HepG2 (cell line): Measurements from ENCODE around the gene HIPK2. TPM values are rescaled to one million over a fixed set of nuclear protein-coding genes. Genes with fewer than 3 reads are reported as not detected.

Experiments used
- ATAC-seq: fragments of 200-7000 bp; cut with Tn5 transposase; 3 replicates; pipeline ENCODE4 v1.9.1; 2020; ENCODE audit warnings: mild to moderate bottlenecking, moderate library complexity
- BruUV-seq: library from RNA; stranded (reverse); fragments of 400-500 nt; replicated peaks from 2 replicates; lab custom pipeline; 2021; lab: Mats Ljungman, UMichigan
- CTCF ChIA-PET: fragments of 300-600 bp; formaldehyde crosslinking; extraction: SDS; loops from one replicate; lab custom pipeline; 2021; ENCODE audit warnings: low total read pairs, inconsistent platforms, low intra/inter-chr PET ratio; lab: Yijun Ruan, JAX
- POLR2A ChIA-PET: fragments of 350-600 bp; sonication (Branson Sonifier 250); formaldehyde crosslinking; loops from one replicate; lab custom pipeline; 2020; ENCODE audit warnings: antibody characterized with exemption, inconsistent platforms; lab: Yijun Ruan, JAX
- DNase-seq: peaks from one replicate; pipeline ENCODE4 v3.0.0-alpha.2; 2015; ENCODE audit warnings: low spot score
- FAIRE-seq: peaks from 3 replicates; lab custom pipeline; 2011; peaks lifted over from hg19 to GRCh38; lab: Jason Lieb, UNC
- H2AFZ ChIP-seq: one replicate; pipeline ENCODE4 v1.6.1; 2011; ENCODE audit warnings: low read length, inconsistent platforms
- H3K27ac ChIP-seq: fragments of 300-600 bp; 3 replicates; pipeline ENCODE4 v1.8.0; 2011; ENCODE audit warnings: mixed run types, mild to moderate bottlenecking, mixed read lengths, low read length, inconsistent platforms; ENCODE audit not compliant: insufficient read depth; ENCODE audit errors: extremely low read length
- H3K27me3 ChIP-seq, 2 experiments: fragments of 200-600 bp in 1 of 2; 2 replicates in 1 of 2; 3 replicates in 1 of 2; pipeline versions ENCODE4 v1.6.0 to v1.8.0; 2011; ENCODE audit warnings: low read length in 2 of 2, mild to moderate bottlenecking in 2 of 2, moderate library complexity in 2 of 2, inconsistent platforms in 1 of 2; ENCODE audit not compliant: insufficient read depth in 2 of 2, control insufficient read depth in 1 of 2
- H3K36me3 ChIP-seq, 2 experiments: fragments of 200-600 bp in 1 of 2; replicated peaks in 1 of 2; 2 replicates in 1 of 2; 3 replicates in 1 of 2; pipeline versions ENCODE4 v1.5.1 to v1.8.0; 2011; ENCODE audit warnings: low read length in 2 of 2, inconsistent platforms in 1 of 2; ENCODE audit not compliant: insufficient read depth in 2 of 2, control insufficient read depth in 1 of 2
- H3K4me1 ChIP-seq: 2 replicates; pipeline ENCODE4 v1.5.1; 2012; ENCODE audit warnings: low read length, inconsistent platforms; ENCODE audit not compliant: insufficient read depth
- H3K4me2 ChIP-seq: 2 replicates; pipeline ENCODE4 v1.6.0; 2011; ENCODE audit warnings: low read depth, low read length, inconsistent platforms
- H3K4me3 ChIP-seq, 3 experiments: fragments of 200-600 bp in 1 of 3; sonication (generic), shearing (Covaris generic) in 1 of 3; replicated peaks in 1 of 3; 2 replicates each; pipeline ENCODE4 v1.5.1; 2011 to 2016; ENCODE audit warnings: low read length in 3 of 3, inconsistent platforms in 2 of 3, low read depth in 2 of 3, mild to moderate bottlenecking in 2 of 3, control low read depth in 1 of 3, mixed read lengths in 1 of 3; ENCODE audit not compliant: insufficient read depth in 1 of 3
- H3K79me2 ChIP-seq: one replicate; pipeline ENCODE4 v1.6.1; 2011; ENCODE audit warnings: low read length, inconsistent platforms; ENCODE audit not compliant: insufficient read depth
- H3K9ac ChIP-seq: 2 replicates; pipeline ENCODE4 v1.6.0; 2011; ENCODE audit warnings: mild to moderate bottlenecking, low read depth, low read length, inconsistent platforms; ENCODE audit not compliant: insufficient read depth
- H3K9me3 ChIP-seq: 2 replicates; pipeline ENCODE4 v1.5.1; 2012; ENCODE audit warnings: mild to moderate bottlenecking, low read length
- H4K20me1 ChIP-seq: 2 replicates; pipeline ENCODE4 v1.6.0; 2011; ENCODE audit warnings: inconsistent platforms, mild to moderate bottlenecking, low read length, moderate library complexity; ENCODE audit not compliant: insufficient read depth
- E2F5 ChIP-seq: sonication (generic); formaldehyde crosslinking; conservative IDR thresholded peaks from 2 replicates; pipeline ENCODE4 v1.4.0; 2020; ENCODE audit warnings: missing genetic modification reagents
- ERF ChIP-seq: IDR thresholded peaks from 2 replicates; pipeline ENCODE4 v1.6.1; 2018; ENCODE audit warnings: missing biosample characterization, missing genetic modification reagents
- GMEB2 ChIP-seq: IDR thresholded peaks from 2 replicates; pipeline ENCODE4 v1.6.1; 2016; ENCODE audit warnings: missing biosample characterization, missing genetic modification reagents, low read depth
- HHEX ChIP-seq: IDR thresholded peaks from 2 replicates; pipeline ENCODE4 v1.6.1; 2016; ENCODE audit warnings: control low read depth
- HNF1A ChIP-seq, 2 experiments: sonication (generic) in 1 of 2; formaldehyde crosslinking in 1 of 2; IDR thresholded peaks; 2 replicates each; pipeline versions ENCODE4 v1.4.0 to v1.6.1; 2016 to 2020; ENCODE audit warnings: borderline replicate concordance in 1 of 2, low read depth in 1 of 2, mild to moderate bottlenecking in 1 of 2, missing genetic modification reagents in 1 of 2
- KLF9 ChIP-seq: IDR thresholded peaks from 2 replicates; pipeline ENCODE4 v1.6.1; 2016; ENCODE audit warnings: low read depth
- MXD4 ChIP-seq: IDR thresholded peaks from 2 replicates; pipeline ENCODE4 v1.6.1; 2016; ENCODE audit warnings: mild to moderate bottlenecking, missing biosample characterization, missing genetic modification reagents
- NR2F1 ChIP-seq, 2 experiments: fragments of 450-650 bp in 1 of 2; formaldehyde crosslinking in 1 of 2; IDR thresholded peaks; 2 replicates each; pipeline versions ENCODE4 v1.5.0 to v1.6.1; 2016 to 2020; ENCODE audit warnings: mild to moderate bottlenecking in 1 of 2, missing compliant biosample characterization in 1 of 2, missing genetic modification reagents in 1 of 2, moderate library complexity in 1 of 2
- PTBP1 ChIP-seq: fragments of 200-400 bp; formaldehyde crosslinking; IDR thresholded peaks from 2 replicates; pipeline ENCODE4 v1.6.1; 2018; ENCODE audit warnings: low read length, low read depth; ENCODE audit not compliant: poor library complexity, severe bottlenecking
- ZNF607 ChIP-seq: sonication (generic); formaldehyde crosslinking; IDR thresholded peaks from 2 replicates; pipeline ENCODE4 v1.5.1; 2020; ENCODE audit warnings: missing genetic modification reagents, mild to moderate bottlenecking, borderline replicate concordance
- WGBS: methylation state at CpG from one replicate; pipeline ENCODE4 v1.1.6; 2017; ENCODE audit warnings: low lambda C conversion rate; 5-methylcytosine and 5-hydroxymethylcytosine counted together
- in situ Hi-C: cut with HindIII; loops from 2 replicates; pipeline ENCODE4 v1.10.0; 2017; ENCODE audit warnings: low pct_unique_long_range_greater_than_20kb; ENCODE audit not compliant: extremely low pct_ligation_motif_present
- intact Hi-C: fragments of 100-400 bp; cut with micrococcal nuclease; formaldehyde crosslinking; loops from one replicate; pipeline ENCODE4 v1.10.0; 2022; ENCODE audit not compliant: unreplicated experiment
- polyA plus RNA-seq, 8 experiments: library from polyadenylated mRNA; depleted of rRNA in 3 of 8; stranded (reverse) in 7 of 8; unstranded in 1 of 8; fragments of >200 nt; fragmentation: Illumina TruSeq in 4 of 8; extraction: Trizol in 4 of 8; gene quantifications; 2 replicates each; pipeline versions ENCODE4 v1.2.1 to v1.2.3, GENCODE V29; 2011 to 2016; ENCODE audit warnings: low read depth in 4 of 8, missing spikeins in 1 of 8, mixed read lengths in 1 of 8; ENCODE audit not compliant: insufficient read depth in 1 of 8
- total RNA-seq, 5 experiments: library from RNA; depleted of rRNA; stranded (reverse); fragments of >200 nt; fragmentation: Illumina TruSeq; extraction: Trizol; gene quantifications; 2 replicates each; pipeline ENCODE4 v1.2.3, GENCODE V29; 2016; ENCODE audit warnings: low read depth in 1 of 5

Gene HIPK2
- total and polyA plus RNA-seq, 2 of the 13 experiments (the other 11 are each of a cell fraction or from before 2014, with no cell fraction given) = 14.4 to 20.2 TPM

- 98% methylated on average over 12 of the region's 14 CpGs for WGBS
- no peak overlapping the region for H3K9ac ChIP-seq
- ChIA-PET POLR2A (no interaction called here), CTCF (no interaction called here)
- no peak for TF ChIP-seq PTBP1
- no peak for TF ChIP-seq E2F5 (CRISPR knock-in tag)
- no peaks in the 10 kb centered on the region for H3K9me3 ChIP-seq
- in situ Hi-C loops = no loop called here
- ATAC-seq = no peak
- H3K27ac ChIP-seq = no peak overlapping the region
- peaks cover 31 to 73% of the 10 kb centered on the region in 2 experiments for H3K36me3 ChIP-seq
- no peak for DNase-seq
- no peaks in the 10 kb centered on the region for H3K4me1 ChIP-seq
- H3K4me3 ChIP-seq = no peak overlapping the region
- no peak for FAIRE-seq
- no TSS peak for BruUV-seq
- intact Hi-C loops = no loop called here
- no peak overlapping the region for H2AFZ ChIP-seq
- no peaks in the 10 kb centered on the region for H3K27me3 ChIP-seq
- no peaks in the 10 kb centered on the region for H3K79me2 ChIP-seq
- no peaks in the 10 kb centered on the region for H4K20me1 ChIP-seq
- no peak overlapping the region for H3K4me2 ChIP-seq
Measured at GRCh38 chr7:139582130-139582650, 195.6 kb downstream of the HIPK2 start.

GRCh38 chr7:139580435-139580834 lies 197.4 kb downstream of the HIPK2 start:
- no peak overlapping the region for H3K4me3 ChIP-seq
- ATAC-seq (no peak), FAIRE-seq (no peak), DNase-seq (no peak)
- no TSS peak for BruUV-seq
- H2AFZ ChIP-seq = no peak overlapping the region
- H3K4me2 ChIP-seq = no peak overlapping the region
- H3K27me3 ChIP-seq = no peaks in the 10 kb centered on the region
- no peaks in the 10 kb centered on the region for H4K20me1 ChIP-seq
- intact Hi-C loops = no loop called here
- in situ Hi-C loops = no loop called here
- H3K4me1 ChIP-seq = no peaks in the 10 kb centered on the region
- ChIA-PET POLR2A (no interaction called here), CTCF (no interaction called here)
- H3K9ac ChIP-seq = no peak overlapping the region
- no peak overlapping the region for H3K27ac ChIP-seq
- H3K79me2 ChIP-seq = no peaks in the 10 kb centered on the region
- no peaks in the 10 kb centered on the region for H3K9me3 ChIP-seq
- TF ChIP-seq ERF (CRISPR knock-in tag) = no peak
- no peak for TF ChIP-seq NR2F1 (CRISPR knock-in tag; IDR thresholded peaks at IDR 0.05)
- TF ChIP-seq KLF9 (CRISPR knock-in tag) = no peak
- no peak for TF ChIP-seq ZNF607 (CRISPR knock-in tag)
- TF ChIP-seq HNF1A (IDR thresholded peaks at IDR 0.05; ENCODE audit: low read depth) = no peak
- no peak for TF ChIP-seq HNF1A (CRISPR knock-in tag; IDR thresholded peaks at IDR 0.05; ENCODE audit: borderline replicate concordance)
- TF ChIP-seq MXD4 (CRISPR knock-in tag) = no peak
- no peak for TF ChIP-seq HHEX
- TF ChIP-seq GMEB2 (CRISPR knock-in tag) = no peak
- peaks cover 34 to 64% of the 10 kb centered on the region in 2 experiments for H3K36me3 ChIP-seq
- 93% methylated on average over 2 of the region's 3 CpGs for WGBS
